ENCODE data around the gene IFIT2.

Gene IFIT2

DNA sequence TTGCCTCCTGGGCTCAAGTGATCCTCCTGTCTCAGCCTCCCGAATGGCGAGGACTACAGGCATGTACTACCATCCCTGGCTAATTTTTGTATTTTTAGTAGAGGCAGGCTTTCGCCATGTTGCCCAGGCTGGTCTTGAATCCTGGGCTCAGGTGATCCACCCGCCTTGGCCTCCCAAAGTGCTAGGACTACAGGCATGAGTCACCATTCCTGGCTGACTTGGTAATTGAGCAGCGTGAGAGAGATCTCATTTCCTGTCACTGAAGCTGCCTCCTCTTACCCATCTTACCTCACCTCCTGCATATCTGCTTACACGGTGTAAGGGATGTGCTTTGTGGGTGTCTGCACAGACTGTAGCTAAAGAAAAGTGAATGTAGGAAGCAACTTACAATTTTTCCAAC, 35.6 kb downstream of the IFIT2 start:
- TF ChIP-seq, protein P1, sequence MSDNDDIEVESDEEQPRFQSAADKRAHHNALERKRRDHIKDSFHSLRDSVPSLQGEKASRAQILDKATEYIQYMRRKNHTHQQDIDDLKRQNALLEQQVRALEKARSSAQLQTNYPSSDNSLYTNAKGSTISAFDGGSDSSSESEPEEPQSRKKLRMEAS (IDR thresholded peaks at IDR 0.05), result no peak
- TF ChIP-seq YY1 (IDR thresholded peaks at IDR 0.05; ENCODE audit: low read depth), result no peak
- TF ChIP-seq EGR1 (IDR thresholded peaks at IDR 0.05), result no peak
- no peak for TF ChIP-seq USF1 (IDR thresholded peaks at IDR 0.05)
- TF ChIP-seq CREB1 (IDR thresholded peaks at IDR 0.05; ENCODE audit: low read depth), result no peak
- no peak for TF ChIP-seq FOXM1 (IDR thresholded peaks at IDR 0.05; ENCODE audit: borderline replicate concordance, low read depth)
- no peak for TF ChIP-seq REST (IDR thresholded peaks at IDR 0.05; ENCODE audit: low read depth)
- TF ChIP-seq CEBPB (IDR thresholded peaks at IDR 0.05), result no peak
- no peak for TF ChIP-seq RAD21 (IDR thresholded peaks at IDR 0.05; ENCODE audit: low read depth)
- no peak for TF ChIP-seq NFIC (IDR thresholded peaks at IDR 0.05)
- no peak for TF ChIP-seq TCF12 (IDR thresholded peaks at IDR 0.05; ENCODE audit: low read depth)
- TF ChIP-seq ZBTB7A (IDR thresholded peaks at IDR 0.05; ENCODE audit: low read depth), result no peak
- no peak for TF ChIP-seq EP300 (IDR thresholded peaks at IDR 0.05; ENCODE audit: borderline replicate concordance)
- no peak for TF ChIP-seq TEAD4 (IDR thresholded peaks at IDR 0.05)
- TF ChIP-seq TAF1 (IDR thresholded peaks at IDR 0.05; ENCODE audit: low read depth), result no peak

GRCh38 chr10:89338713-89339112, 36.9 kb downstream of the IFIT2 start:
- TF ChIP-seq, protein P1 (IDR thresholded peaks at IDR 0.05), result no peak

GRCh38 chr10:89339875-89340274, 38.0 kb downstream of the IFIT2 start:
- TF ChIP-seq REST (IDR thresholded peaks at IDR 0.05; ENCODE audit: low read depth) (no peak), USF1 (IDR thresholded peaks at IDR 0.05) (no peak), RAD21 (IDR thresholded peaks at IDR 0.05; ENCODE audit: low read depth) (no peak), NFIC (IDR thresholded peaks at IDR 0.05) (no peak), CEBPB (IDR thresholded peaks at IDR 0.05) (no peak), ZBTB7A (IDR thresholded peaks at IDR 0.05; ENCODE audit: low read depth) (no peak), YY1 (IDR thresholded peaks at IDR 0.05; ENCODE audit: low read depth) (no peak), TEAD4 (IDR thresholded peaks at IDR 0.05) (no peak), TAF1 (IDR thresholded peaks at IDR 0.05; ENCODE audit: low read depth) (no peak), FOXM1 (IDR thresholded peaks at IDR 0.05; ENCODE audit: borderline replicate concordance, low read depth) (no peak), EGR1 (IDR thresholded peaks at IDR 0.05) (no peak)
- TF ChIP-seq, protein P1 (IDR thresholded peaks at IDR 0.05), result no peak

GRCh38 chr10:89341649-89342048, 39.8 kb downstream of the IFIT2 start:
- TF ChIP-seq TCF12 (IDR thresholded peaks at IDR 0.05; ENCODE audit: low read depth) (no peak), FOXM1 (IDR thresholded peaks at IDR 0.05; ENCODE audit: borderline replicate concordance, low read depth) (no peak), YY1 (IDR thresholded peaks at IDR 0.05; ENCODE audit: low read depth) (no peak), NFIC (IDR thresholded peaks at IDR 0.05) (no peak), USF1 (IDR thresholded peaks at IDR 0.05) (no peak), REST (IDR thresholded peaks at IDR 0.05; ENCODE audit: low read depth) (no peak), EGR1 (IDR thresholded peaks at IDR 0.05) (no peak), TEAD4 (IDR thresholded peaks at IDR 0.05) (no peak), ZBTB7A (IDR thresholded peaks at IDR 0.05; ENCODE audit: low read depth) (no peak), RAD21 (IDR thresholded peaks at IDR 0.05; ENCODE audit: low read depth) (no peak), CEBPB (IDR thresholded peaks at IDR 0.05) (no peak), TAF1 (IDR thresholded peaks at IDR 0.05; ENCODE audit: low read depth) (no peak), EP300 (IDR thresholded peaks at IDR 0.05; ENCODE audit: borderline replicate concordance) (no peak)
- TF ChIP-seq, protein P1 (IDR thresholded peaks at IDR 0.05), result no peak

Data from Ishikawa (cell line).